GM06990 (cell line): ENCODE results near the gene SPIRE1.

Experiments used
- DNase-seq: peaks from one replicate; pipeline ENCODE4 v3.0.0-alpha.2; 2011; ENCODE audit not compliant: insufficient read length; ENCODE audit errors: extremely low read depth
- H3K27me3 ChIP-seq: replicated peaks from 2 replicates; pipeline ENCODE4 v1.6.0; 2011; ENCODE audit warnings: low read length; ENCODE audit not compliant: control insufficient read depth, insufficient read depth
- H3K36me3 ChIP-seq: 2 replicates; pipeline ENCODE4 v1.5.1; 2011; ENCODE audit warnings: low read length; ENCODE audit not compliant: control insufficient read depth, insufficient read depth
- H3K4me3 ChIP-seq: replicated peaks from 2 replicates; pipeline ENCODE4 v1.5.1; 2011; ENCODE audit warnings: low read depth, mild to moderate bottlenecking, control low read depth, low read length
- TF ChIP-seq, protein P1 (sequence below): IDR thresholded peaks from 2 replicates; pipeline ENCODE4 v1.5.1; 2011; ENCODE audit warnings: low read length, control low read depth, mild to moderate bottlenecking, inconsistent platforms; ENCODE audit not compliant: insufficient read depth, poor library complexity, severe bottlenecking

The SPIRE1 gene

DNA sequence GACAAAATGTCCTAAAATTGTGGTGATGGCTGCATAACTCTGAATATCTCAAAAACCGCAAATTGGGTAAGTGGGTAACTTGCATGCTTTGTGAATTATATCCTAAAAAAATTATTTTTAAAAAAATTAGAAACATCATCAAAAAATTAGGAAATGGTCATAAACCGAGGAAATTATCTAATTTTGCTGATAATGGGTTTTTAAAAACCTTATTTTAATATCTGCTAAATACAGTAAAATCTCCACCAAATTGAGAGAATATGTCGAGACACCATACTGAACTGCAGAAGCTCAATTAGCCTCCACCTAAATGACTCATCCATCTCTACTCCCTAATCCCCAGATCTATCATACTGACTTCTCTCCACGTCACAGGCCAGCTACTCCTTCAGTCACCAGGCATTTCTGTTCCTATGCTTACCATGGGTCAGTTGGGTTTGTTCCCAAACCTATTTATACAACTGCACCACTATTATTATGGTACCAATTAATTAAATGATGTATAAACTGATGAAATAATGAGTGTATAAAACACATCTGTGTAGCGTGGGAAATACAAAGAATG, 36.1 kb downstream of the SPIRE1 start:
- TF ChIP-seq, protein P1, sequence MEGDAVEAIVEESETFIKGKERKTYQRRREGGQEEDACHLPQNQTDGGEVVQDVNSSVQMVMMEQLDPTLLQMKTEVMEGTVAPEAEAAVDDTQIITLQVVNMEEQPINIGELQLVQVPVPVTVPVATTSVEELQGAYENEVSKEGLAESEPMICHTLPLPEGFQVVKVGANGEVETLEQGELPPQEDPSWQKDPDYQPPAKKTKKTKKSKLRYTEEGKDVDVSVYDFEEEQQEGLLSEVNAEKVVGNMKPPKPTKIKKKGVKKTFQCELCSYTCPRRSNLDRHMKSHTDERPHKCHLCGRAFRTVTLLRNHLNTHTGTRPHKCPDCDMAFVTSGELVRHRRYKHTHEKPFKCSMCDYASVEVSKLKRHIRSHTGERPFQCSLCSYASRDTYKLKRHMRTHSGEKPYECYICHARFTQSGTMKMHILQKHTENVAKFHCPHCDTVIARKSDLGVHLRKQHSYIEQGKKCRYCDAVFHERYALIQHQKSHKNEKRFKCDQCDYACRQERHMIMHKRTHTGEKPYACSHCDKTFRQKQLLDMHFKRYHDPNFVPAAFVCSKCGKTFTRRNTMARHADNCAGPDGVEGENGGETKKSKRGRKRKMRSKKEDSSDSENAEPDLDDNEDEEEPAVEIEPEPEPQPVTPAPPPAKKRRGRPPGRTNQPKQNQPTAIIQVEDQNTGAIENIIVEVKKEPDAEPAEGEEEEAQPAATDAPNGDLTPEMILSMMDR: no peak
- no peak for DNase-seq
- no peaks in the 10 kb centered on the region for H3K36me3 ChIP-seq
- H3K4me3 ChIP-seq: no peak overlapping the region
- no peaks in the 10 kb centered on the region for H3K27me3 ChIP-seq

DNA sequence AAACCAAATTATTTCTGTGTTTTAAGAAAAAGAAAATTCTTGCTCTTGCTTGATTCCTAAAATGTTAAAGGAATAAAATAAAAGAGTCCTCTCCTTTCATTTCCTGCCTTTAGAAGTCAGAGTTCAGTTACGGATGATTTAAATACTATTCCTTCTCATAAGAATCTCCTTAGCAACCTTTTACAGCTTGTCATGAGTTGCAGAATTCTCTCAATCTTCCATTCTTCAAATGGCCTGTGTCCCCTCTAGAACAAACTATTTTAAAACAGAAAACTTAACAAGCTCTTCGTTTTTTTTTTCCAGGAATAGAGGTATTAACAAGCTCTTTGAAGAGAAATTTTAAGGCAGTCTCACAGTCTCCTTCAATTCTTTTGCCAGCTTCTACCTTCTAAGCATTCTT, 42.2 kb downstream of the SPIRE1 start:
- Histone ChIP-seq H3K36me3 (no peaks in the 10 kb centered on the region), H3K4me3 (no peak overlapping the region), H3K27me3 (no peaks in the 10 kb centered on the region)
- TF ChIP-seq, protein P1: no peak
- DNase-seq: no peak

DNA sequence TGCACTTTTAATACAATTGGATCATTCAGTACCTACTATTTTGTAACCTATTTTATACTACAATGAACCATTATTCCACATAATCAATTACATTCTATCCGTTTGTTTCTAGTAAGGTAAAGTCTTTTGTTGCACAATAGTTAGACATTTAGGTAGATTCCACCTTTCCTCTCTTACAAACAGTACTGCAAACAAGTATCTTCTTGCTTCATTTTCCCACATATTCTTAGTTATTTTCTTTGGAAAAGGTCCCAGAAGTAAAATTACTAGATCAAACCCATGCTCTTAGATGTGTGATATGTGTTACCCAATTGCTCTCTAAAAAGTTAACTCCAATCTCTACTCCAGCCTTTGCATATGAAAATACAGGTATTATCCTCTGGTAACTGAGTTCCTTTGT, 49.6 kb downstream of the SPIRE1 start:
- TF ChIP-seq, protein P1: no peak
- H3K4me3 ChIP-seq: no peak overlapping the region
- no peaks in the 10 kb centered on the region for H3K36me3 ChIP-seq
- no peaks in the 10 kb centered on the region for H3K27me3 ChIP-seq
- DNase-seq: no peak

DNA sequence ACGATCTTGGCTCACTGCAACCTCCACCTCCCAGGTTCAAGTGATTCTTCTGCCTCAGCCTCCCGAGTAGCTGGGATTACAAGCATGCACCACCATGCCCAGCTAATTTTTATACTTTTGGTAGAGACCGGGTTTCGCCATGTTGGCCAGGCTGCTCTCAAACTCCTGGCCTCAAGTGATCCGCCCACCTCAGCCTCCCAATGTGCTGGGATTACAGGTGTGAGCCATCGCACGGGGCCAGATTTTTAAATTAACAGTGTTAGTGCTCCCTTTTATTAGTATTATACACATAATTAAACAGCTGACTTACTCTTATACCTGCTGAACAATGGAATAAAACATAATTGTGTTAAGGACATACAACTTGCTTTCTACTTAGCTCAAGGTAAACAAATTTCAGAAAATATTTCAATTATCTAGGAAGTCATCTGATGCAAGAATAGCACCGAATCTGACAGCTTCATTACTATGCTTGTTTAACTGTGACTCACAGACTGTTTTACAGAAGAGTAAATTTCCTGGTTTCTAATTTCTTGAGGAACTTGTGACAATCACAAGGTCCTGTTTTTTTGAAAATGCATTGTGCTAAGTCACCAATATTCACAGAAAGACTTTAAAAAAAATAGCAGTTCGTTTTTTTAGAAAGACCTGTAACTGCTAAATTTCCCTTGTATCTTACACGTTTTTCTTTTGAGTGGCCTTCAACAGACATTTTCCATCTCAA, 51.2 kb downstream of the SPIRE1 start:
- DNase-seq: no peak
- no peaks in the 10 kb centered on the region for H3K36me3 ChIP-seq
- no peak overlapping the region for H3K4me3 ChIP-seq
- TF ChIP-seq, protein P1: no peak
- H3K27me3 ChIP-seq: no peaks in the 10 kb centered on the region

DNA sequence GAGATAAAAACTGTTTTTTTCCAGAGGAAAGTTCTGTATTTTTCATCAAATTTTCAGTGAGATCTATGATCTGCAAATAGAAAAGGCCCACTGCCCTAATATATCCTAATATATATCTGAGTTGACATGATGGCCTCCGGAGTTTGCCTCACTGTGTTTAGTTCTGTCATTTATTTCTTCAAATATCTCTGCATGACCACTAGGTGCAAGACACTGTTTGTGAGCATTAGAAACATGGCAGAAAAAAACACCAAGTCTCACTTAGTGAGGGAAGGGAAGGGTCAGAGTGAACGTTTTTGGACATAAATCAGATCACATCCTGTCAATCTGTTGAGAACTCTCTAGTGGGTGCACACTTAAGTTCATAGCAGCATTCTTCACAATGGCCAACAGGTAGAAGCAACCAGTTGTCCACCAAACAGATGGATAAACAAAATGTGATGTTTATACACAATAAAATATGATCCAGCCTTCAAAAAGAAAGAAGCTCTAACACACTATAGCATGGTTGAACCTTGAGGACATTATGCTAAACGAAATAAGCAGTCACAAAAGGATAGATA, 53.4 kb downstream of the SPIRE1 start:
- Histone ChIP-seq H3K27me3 (no peaks in the 10 kb centered on the region), H3K4me3 (no peak overlapping the region), H3K36me3 (no peaks in the 10 kb centered on the region)
- TF ChIP-seq, protein P1: no peak
- no peak for DNase-seq
